CD14-positive monocyte (primary cell): ENCODE measurements around the gene SAP30L. TPM values are rescaled to one million over a fixed set of nuclear protein-coding genes. Genes with fewer than 3 reads are reported as not detected.

ENCODE experiments used
- DNase-seq, 3 donors: peaks; one replicate each; pipeline ENCODE4 v3.0.0-alpha.2; 2011 to 2022
- H2AFZ ChIP-seq: 2 replicates; pipeline ENCODE4 v1.6.0; 2012; ENCODE audit warnings: mild to moderate bottlenecking, low read depth, low read length, inconsistent platforms; ENCODE audit not compliant: insufficient read depth, poor library complexity, severe bottlenecking
- H3K27ac ChIP-seq, 2 donors: 1 replicate in 1 of 2; 2 replicates in 1 of 2; pipeline ENCODE4 v1.5.1; 2012 to 2013; ENCODE audit warnings: low read length in 2 of 2, control low read depth in 1 of 2, inconsistent platforms in 1 of 2, low read depth in 1 of 2, mild to moderate bottlenecking in 1 of 2
- H3K27me3 ChIP-seq, 2 donors: one replicate each; pipeline versions ENCODE4 v1.6.0 to v1.6.1; 2011 to 2013; ENCODE audit warnings: low read length in 2 of 2; ENCODE audit not compliant: control insufficient read depth in 2 of 2, insufficient read depth in 2 of 2
- H3K36me3 ChIP-seq, 2 donors: replicated peaks in 1 of 2; 1 replicate in 1 of 2; 2 replicates in 1 of 2; pipeline versions ENCODE4 v1.5.1 to v1.6.1; 2012 to 2013; ENCODE audit warnings: low read length in 2 of 2, control low read depth in 1 of 2, inconsistent platforms in 1 of 2, mild to moderate bottlenecking in 1 of 2; ENCODE audit not compliant: insufficient read depth in 2 of 2, control insufficient read depth in 1 of 2
- H3K4me1 ChIP-seq, 2 donors: 1 replicate in 1 of 2; 2 replicates in 1 of 2; pipeline versions ENCODE4 v1.5.1 to v1.6.1; 2012 to 2013; ENCODE audit warnings: low read length in 2 of 2, control low read depth in 1 of 2, inconsistent platforms in 1 of 2, mild to moderate bottlenecking in 1 of 2, moderate library complexity in 1 of 2; ENCODE audit not compliant: insufficient read depth in 2 of 2, control insufficient read depth in 1 of 2
- H3K4me2 ChIP-seq: replicated peaks from 2 replicates; pipeline ENCODE3; 2012; ENCODE audit warnings: low read length, moderate library complexity, mild to moderate bottlenecking; ENCODE audit not compliant: poor library complexity, severe bottlenecking; ENCODE audit errors: extremely low read depth
- H3K4me3 ChIP-seq, 3 experiments: fragments of 200-600 bp in 1 of 3; sonication (generic) in 1 of 3; replicated peaks in 1 of 3; 1 replicate in 2 of 3; 2 replicates in 1 of 3; pipeline ENCODE4 v1.5.1; 2011 to 2013; ENCODE audit warnings: low read length in 3 of 3, mild to moderate bottlenecking in 3 of 3, control low read depth in 2 of 3, low read depth in 2 of 3, inconsistent platforms in 1 of 3, moderate library complexity in 1 of 3
- H3K79me2 ChIP-seq: 2 replicates; pipeline ENCODE4 v1.6.0; 2012; ENCODE audit warnings: mild to moderate bottlenecking, control low read depth, inconsistent platforms, low read length, moderate library complexity; ENCODE audit not compliant: insufficient read depth
- H3K9ac ChIP-seq: 2 replicates; pipeline ENCODE4 v1.6.0; 2017; ENCODE audit warnings: low read length, mild to moderate bottlenecking; ENCODE audit not compliant: insufficient read depth, poor library complexity, severe bottlenecking
- H3K9me3 ChIP-seq, 2 donors: replicated peaks in 1 of 2; 1 replicate in 1 of 2; 2 replicates in 1 of 2; pipeline versions ENCODE4 v1.5.1 to v1.6.1; 2012 to 2013; ENCODE audit warnings: low read length in 2 of 2, control low read depth in 1 of 2; ENCODE audit not compliant: control insufficient read depth in 1 of 2, insufficient read depth in 1 of 2
- H4K20me1 ChIP-seq: 2 replicates; pipeline ENCODE4 v1.6.0; 2012; ENCODE audit warnings: mild to moderate bottlenecking, low read length, control low read depth, moderate library complexity; ENCODE audit not compliant: insufficient read depth
- H3K27ac Mint-ChIP-seq, 7 donors: one replicate each; pipeline ENCODE4 v1.8.0; 2020; ENCODE audit warnings: mild to moderate bottlenecking in 7 of 7, mixed read lengths in 7 of 7, moderate library complexity in 6 of 7, inconsistent platforms in 2 of 7
- H3K27me3 Mint-ChIP-seq, 3 donors: one replicate each; pipeline ENCODE4 v1.8.0; 2021 to 2022; ENCODE audit warnings: low read depth in 3 of 3, mild to moderate bottlenecking in 3 of 3, mixed read lengths in 3 of 3, moderate library complexity in 3 of 3, inconsistent platforms in 1 of 3
- H3K36me3 Mint-ChIP-seq, 2 donors: one replicate each; pipeline ENCODE4 v1.8.0; 2020; ENCODE audit warnings: mixed read lengths in 2 of 2, inconsistent platforms in 1 of 2, mild to moderate bottlenecking in 1 of 2
- H3K4me1 Mint-ChIP-seq: one replicate; pipeline ENCODE4 v1.8.0; 2020; ENCODE audit warnings: mild to moderate bottlenecking, mixed read lengths
- H3K4me3 Mint-ChIP-seq, 2 donors: one replicate each; pipeline ENCODE4 v1.8.0; 2020; ENCODE audit warnings: mild to moderate bottlenecking in 2 of 2, mixed read lengths in 2 of 2, moderate library complexity in 1 of 2
- H3K9me3 Mint-ChIP-seq, 7 donors: one replicate each; pipeline ENCODE4 v1.8.0; 2020 to 2022; ENCODE audit warnings: mixed read lengths in 7 of 7, mild to moderate bottlenecking in 6 of 7, moderate library complexity in 6 of 7, inconsistent platforms in 2 of 7
- CTCF ChIP-seq: fragments of 200-600 bp; IDR thresholded peaks from one replicate; pipeline ENCODE4 v1.8.0; 2022; ENCODE audit warnings: antibody characterized with exemption, mild to moderate bottlenecking
- WGBS: methylation state at CpG from one replicate; pipeline ENCODE4 v1.1.5; 2013; ENCODE audit warnings: missing lambda C conversion rate; ENCODE audit not compliant: insufficient coverage; 5-methylcytosine and 5-hydroxymethylcytosine counted together
- intact Hi-C, 2 donors: fragments of 100-400 bp; cut with micrococcal nuclease; formaldehyde crosslinking; loops; one replicate each; pipeline versions ENCODE4 v1.15.0 to v1.15.1; 2023
- polyA plus RNA-seq, 3 donors: library from polyadenylated mRNA; depleted of rRNA in 1 of 3; unstranded in 2 of 3; stranded (reverse) in 1 of 3; fragments of 300-500 nt in 2 of 3; fragments of >200 nt in 1 of 3; fragmentation: Illumina TruSeq in 2 of 3; gene quantifications; 1 replicate in 2 of 3; 2 replicates in 1 of 3; pipeline ENCODE4 v1.2.3, GENCODE V29; 2012 to 2021

SAP30L gene
- polyA plus RNA-seq, 3 donors: 21.1 to 36.1 (median 29.4) TPM

GRCh38 chr5:154464438-154464837 lies 18.6 kb downstream of the SAP30L start:
- DNase-seq: no peak
- no peak overlapping the region for H3K27ac Mint-ChIP-seq
- no peaks in the 10 kb centered on the region for H3K9me3 Mint-ChIP-seq
- Histone ChIP-seq H3K4me1 (peaks cover 3 to 16% of the 10 kb centered on the region in 2 donors), H2AFZ (no peak overlapping the region), H3K4me2 (no peak overlapping the region), H3K9me3 (no peaks in the 10 kb centered on the region), H3K27ac (no peak overlapping the region), H3K79me2 (no peaks in the 10 kb centered on the region), H4K20me1 (peaks cover 7% of the 10 kb centered on the region), H3K9ac (no peak overlapping the region), H3K36me3 (peaks cover 2 to 20% of the 10 kb centered on the region in 2 donors), H3K27me3 (peaks cover 2 to 9% of the 10 kb centered on the region in 2 donors), H3K4me3 (no peak overlapping the region)
- H3K4me3 Mint-ChIP-seq: no peak overlapping the region
- no peak for TF ChIP-seq CTCF
- H3K27me3 Mint-ChIP-seq: peaks cover 8 to 20% (median 20%) of the 10 kb centered on the region in 3 donors
- peaks cover 10% of the 10 kb centered on the region for H3K4me1 Mint-ChIP-seq
- H3K36me3 Mint-ChIP-seq: peaks cover 9 to 18% of the 10 kb centered on the region in 2 donors
- WGBS: 67% methylated on average over 1 of the region's 1 CpG
- intact Hi-C loops: loop anchor here in 1 of 2 donors (10.0 kb wide), 1 partner anchor 180 kb away; no protein-coding TSS in a partner anchor

GRCh38 chr5:154465169-154465568 lies 19.4 kb downstream of the SAP30L start:
- DNase-seq: peak; percentile 59 to 84 (median 83)
- no CpG with 5 or more reads among the region's 6 CpGs for WGBS
- intact Hi-C loops: loop anchor here in 1 of 2 donors (10.0 kb wide), 1 partner anchor 180 kb away; no protein-coding TSS in a partner anchor

More at GRCh38 chr5:154465169-154465568, 19.4 kb downstream of the SAP30L start:
- H3K27ac ChIP-seq: no peak overlapping the region
- Mint-ChIP-seq H3K27ac (peak overlapping the region in 1 of 7 donors; percentile 30), H3K4me1 (peaks cover 10% of the 10 kb centered on the region), H3K4me3 (no peak overlapping the region), H3K27me3 (peaks cover 13 to 26% (median 25%) of the 10 kb centered on the region in 3 donors), H3K36me3 (peaks cover 9 to 17% of the 10 kb centered on the region in 2 donors), H3K9me3 (no peaks in the 10 kb centered on the region)
- H3K9ac ChIP-seq: no peak overlapping the region
- H2AFZ ChIP-seq: no peak overlapping the region
- peaks cover 6 to 15% of the 10 kb centered on the region in 2 donors for H3K27me3 ChIP-seq
- no peaks in the 10 kb centered on the region for H3K9me3 ChIP-seq
- H3K4me2 ChIP-seq: no peak overlapping the region
- peaks cover 3 to 16% of the 10 kb centered on the region in 2 donors for H3K4me1 ChIP-seq
- H3K4me3 ChIP-seq: no peak overlapping the region
- H3K79me2 ChIP-seq: no peaks in the 10 kb centered on the region
- H4K20me1 ChIP-seq: peaks cover 5% of the 10 kb centered on the region
- H3K36me3 ChIP-seq: peaks cover 0 to 13% of the 10 kb centered on the region in 2 donors
- TF ChIP-seq CTCF: no peak
